Measurements from ENCODE around the gene MPP4. TPM values are rescaled to one million over a fixed set of nuclear protein-coding genes. Genes with fewer than 3 reads are reported as not detected.
A peak's percentile ranks its signal among the peaks of the same experiment; 100 is the strongest.

MPP4 gene
- total RNA-seq, 3 donors from 2014 or later = 0.25 TPM; not detected in 2

GRCh38 chr2:201649442-201649841 lies 49.0 kb downstream of the MPP4 start:
- TF ChIP-seq, protein P1, sequence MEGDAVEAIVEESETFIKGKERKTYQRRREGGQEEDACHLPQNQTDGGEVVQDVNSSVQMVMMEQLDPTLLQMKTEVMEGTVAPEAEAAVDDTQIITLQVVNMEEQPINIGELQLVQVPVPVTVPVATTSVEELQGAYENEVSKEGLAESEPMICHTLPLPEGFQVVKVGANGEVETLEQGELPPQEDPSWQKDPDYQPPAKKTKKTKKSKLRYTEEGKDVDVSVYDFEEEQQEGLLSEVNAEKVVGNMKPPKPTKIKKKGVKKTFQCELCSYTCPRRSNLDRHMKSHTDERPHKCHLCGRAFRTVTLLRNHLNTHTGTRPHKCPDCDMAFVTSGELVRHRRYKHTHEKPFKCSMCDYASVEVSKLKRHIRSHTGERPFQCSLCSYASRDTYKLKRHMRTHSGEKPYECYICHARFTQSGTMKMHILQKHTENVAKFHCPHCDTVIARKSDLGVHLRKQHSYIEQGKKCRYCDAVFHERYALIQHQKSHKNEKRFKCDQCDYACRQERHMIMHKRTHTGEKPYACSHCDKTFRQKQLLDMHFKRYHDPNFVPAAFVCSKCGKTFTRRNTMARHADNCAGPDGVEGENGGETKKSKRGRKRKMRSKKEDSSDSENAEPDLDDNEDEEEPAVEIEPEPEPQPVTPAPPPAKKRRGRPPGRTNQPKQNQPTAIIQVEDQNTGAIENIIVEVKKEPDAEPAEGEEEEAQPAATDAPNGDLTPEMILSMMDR (IDR thresholded peaks at IDR 0.05) = no peak
- Histone ChIP-seq H3K36me3 (ENCODE audit: low read depth) (no peaks in the 10 kb centered on the region), H3K4me1 (ENCODE audit: low read depth) (no peaks in the 10 kb centered on the region), H3K9me3 (no peaks in the 10 kb centered on the region), H3K4me3 (no peak overlapping the region)
- ATAC-seq = no peak
- DNase-seq = no peak
- intact Hi-C loops (cut with DNase I, micrococcal nuclease) = no loop called here

GRCh38 chr2:201647431-201647830 lies 51.0 kb downstream of the MPP4 start:
- ATAC-seq = no peak
- Histone ChIP-seq H3K4me3 (no peak overlapping the region), H3K36me3 (ENCODE audit: low read depth) (no peaks in the 10 kb centered on the region), H3K9me3 (no peaks in the 10 kb centered on the region), H3K4me1 (ENCODE audit: low read depth) (peaks cover 5% of the 10 kb centered on the region)
- DNase-seq = no peak
- TF ChIP-seq, protein P1 (IDR thresholded peaks at IDR 0.05) = no peak
- intact Hi-C loops (cut with DNase I, micrococcal nuclease) = no loop called here

DNA sequence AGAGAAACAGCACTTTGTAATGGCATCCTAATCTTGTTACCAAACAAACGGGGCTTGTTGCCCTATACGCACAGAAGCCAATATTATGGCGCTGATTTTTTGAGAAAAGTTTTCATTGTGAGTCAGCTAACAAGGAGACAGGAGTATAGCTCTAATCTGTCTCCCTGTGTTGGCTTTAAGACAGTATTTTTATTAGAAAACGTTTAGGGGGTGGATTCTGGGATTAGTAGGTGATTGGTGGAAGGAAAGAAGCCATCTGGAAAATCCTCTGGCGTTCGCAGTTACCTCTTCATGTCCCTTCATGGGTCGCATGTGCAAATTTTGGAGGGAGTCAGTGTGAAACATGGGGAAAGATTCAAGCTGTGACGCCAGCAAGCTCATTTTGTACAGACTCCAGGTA lies 54.4 kb downstream of the MPP4 start:
- Histone ChIP-seq H3K4me3 (no peak overlapping the region), H3K36me3 (ENCODE audit: low read depth) (no peaks in the 10 kb centered on the region), H3K9me3 (no peaks in the 10 kb centered on the region), H3K4me1 (ENCODE audit: low read depth) (peaks cover 5% of the 10 kb centered on the region)
- TF ChIP-seq, protein P1 (IDR thresholded peaks at IDR 0.05) = no peak
- ATAC-seq (no peak), DNase-seq (no peak)
- intact Hi-C loops (cut with DNase I, micrococcal nuclease) = no loop called here

- H3K4me3 ChIP-seq = peak within 1 kb of the TSS; percentile 65
- H3K36me3 ChIP-seq (ENCODE audit: low read depth) = no peaks in the 10 kb centered on the region
- peak in 2 of 3 donors; percentile 69 to 72 for DNase-seq
- no peaks in the 10 kb centered on the region for H3K9me3 ChIP-seq
- peaks cover 5% of the 10 kb centered on the region for H3K4me1 ChIP-seq (ENCODE audit: low read depth)
- TF ChIP-seq, protein P1 (IDR thresholded peaks at IDR 0.05) = no peak
- peak; percentile 71 for ATAC-seq
- intact Hi-C loops (cut with DNase I, micrococcal nuclease) = no loop called here
These were observed 55.1 kb downstream of the MPP4 start, which contains the start of gene TMEM237 for GRCh38 chr2:201643216-201643890. TMEM237 (minus strand) TSS chr2:201643503; CDS start chr2:201643400, 103 bp downstream.

DNA sequence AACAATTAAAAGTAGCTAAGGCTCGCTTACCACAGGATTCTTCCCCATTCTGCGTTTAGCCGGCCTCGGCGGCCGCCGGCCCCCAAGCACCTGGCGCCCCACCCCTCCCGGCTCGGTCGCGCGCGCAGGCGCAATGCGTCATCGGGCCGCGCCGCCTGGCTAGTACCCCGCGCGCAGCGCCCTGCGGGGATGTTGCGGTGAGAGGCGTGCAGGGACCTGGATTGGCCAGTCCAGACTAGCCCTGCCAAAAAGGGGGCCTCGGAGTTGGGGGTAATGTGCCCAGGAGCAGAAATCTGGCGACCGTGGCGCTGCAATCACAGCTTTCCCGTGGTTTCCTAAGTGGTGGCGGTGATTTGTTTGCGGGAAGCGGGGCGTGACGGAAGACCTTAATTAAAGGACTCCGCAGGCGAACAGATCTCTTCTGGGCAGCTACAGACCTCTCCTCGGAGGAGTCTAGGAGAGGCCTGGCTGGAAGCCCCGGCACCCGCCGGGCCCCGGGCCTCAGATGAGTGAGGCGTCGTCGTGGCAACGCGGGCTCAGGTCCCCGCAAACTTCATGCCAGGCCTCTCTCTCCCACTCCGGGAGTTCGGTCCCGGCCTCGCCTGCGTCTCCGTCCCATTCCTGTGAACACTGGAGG lies 55.7 kb downstream of the MPP4 start:
- intact Hi-C loops (cut with DNase I, micrococcal nuclease) = no loop called here
- DNase-seq = peak; percentile 85 to 90 (median 87)
- peak; percentile 98 for ATAC-seq
- Histone ChIP-seq H3K4me3 (peak overlapping the region; percentile 65), H3K4me1 (ENCODE audit: low read depth) (peaks cover 5% of the 10 kb centered on the region), H3K9me3 (no peaks in the 10 kb centered on the region), H3K36me3 (ENCODE audit: low read depth) (no peaks in the 10 kb centered on the region)
- TF ChIP-seq, protein P1 (IDR thresholded peaks at IDR 0.05) = no peak
